HCT116 (cell line): ENCODE measurements around the gene OTOGL.

Source experiments
- CBX3 ChIP-seq: IDR thresholded peaks from 2 replicates; pipeline ENCODE4 v1.6.1; 2012; ENCODE audit warnings: low read depth
- CEBPB ChIP-seq: IDR thresholded peaks from 2 replicates; pipeline ENCODE4 v1.6.1; 2012; ENCODE audit warnings: low read depth
- CTCF ChIP-seq, 3 experiments: fragments of 200-600 bp in 1 of 3; sonication (generic) in 1 of 3; IDR thresholded peaks in 2 of 3; conservative IDR thresholded peaks in 1 of 3; 2 replicates each; pipeline ENCODE4 v1.5.1; 2012 to 2017; ENCODE audit warnings: low read depth in 2 of 3, low read length in 2 of 3, antibody characterized with exemption in 1 of 3, borderline replicate concordance in 1 of 3, control low read depth in 1 of 3, mild to moderate bottlenecking in 1 of 3, mixed read lengths in 1 of 3, mixed run types in 1 of 3, moderate library complexity in 1 of 3; ENCODE audit not compliant: insufficient read depth in 1 of 3
- EZH2 ChIP-seq: fragments of 200-600 bp; sonication (generic); IDR thresholded peaks from 2 replicates; pipeline ENCODE4 v1.6.1; 2017; ENCODE audit warnings: antibody characterized with exemption, mixed run types
- JUND ChIP-seq: IDR thresholded peaks from 2 replicates; pipeline ENCODE4 v1.6.1; 2012
- POLR2A ChIP-seq: IDR thresholded peaks from 2 replicates; pipeline ENCODE4 v1.7.0; 2011; ENCODE audit warnings: borderline replicate concordance; ENCODE audit not compliant: insufficient read depth, insufficient read length; ENCODE audit errors: extremely low read depth
- RAD21 ChIP-seq: IDR thresholded peaks from 2 replicates; pipeline ENCODE4 v1.6.1; 2012; ENCODE audit warnings: low read depth, mild to moderate bottlenecking
- REST ChIP-seq: IDR thresholded peaks from 2 replicates; pipeline ENCODE4 v1.6.1; 2012; ENCODE audit warnings: low read depth
- YY1 ChIP-seq: IDR thresholded peaks from 2 replicates; pipeline ENCODE4 v1.6.1; 2011; ENCODE audit warnings: low read length, low read depth, moderate library complexity, mild to moderate bottlenecking; ENCODE audit not compliant: insufficient replicate concordance; ENCODE audit errors: extremely low read depth
- ZBTB33 ChIP-seq: IDR thresholded peaks from 2 replicates; pipeline ENCODE4 v1.6.1; 2011; ENCODE audit warnings: mild to moderate bottlenecking, low read length, moderate library complexity; ENCODE audit not compliant: insufficient replicate concordance; ENCODE audit errors: extremely low read depth
- ZNF274 ChIP-seq: fragments of 200-500 bp; sonication (Bioruptor generic); IDR thresholded peaks from 2 replicates; pipeline ENCODE4 v1.6.1; 2014; ENCODE audit warnings: mild to moderate bottlenecking, low read depth, low read length, inconsistent platforms
- TF ChIP-seq, protein P1 (sequence below): IDR thresholded peaks from 2 replicates; pipeline ENCODE4 v1.6.1; 2012

DNA sequence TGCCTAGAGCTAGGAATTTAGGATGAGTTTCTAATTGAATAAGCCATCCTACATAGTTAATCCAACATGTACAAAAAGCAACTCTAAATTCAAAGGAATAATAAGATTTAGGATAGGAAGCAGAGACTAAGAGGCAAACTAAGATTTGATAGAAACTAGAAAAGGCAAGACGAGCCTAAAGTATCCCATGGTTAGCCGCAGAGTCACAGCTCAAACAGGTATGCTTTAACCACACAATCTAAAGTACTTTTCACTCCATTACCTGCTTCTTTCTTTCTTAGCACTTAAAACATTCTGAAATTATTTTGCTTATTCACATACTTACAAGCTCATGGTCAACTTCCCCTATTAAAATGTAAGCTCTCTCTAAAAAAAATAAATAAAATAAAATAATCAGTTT lies 51.8 kb downstream of the OTOGL start:
- no peak for TF ChIP-seq CTCF (IDR thresholded peaks at IDR 0.05 in 2 of 3, conservative IDR thresholded peaks at IDR 0.05 in 1 of 3; ENCODE audit: borderline replicate concordance in 1 of 3, insufficient read depth in 1 of 3, low read depth in 2 of 3, low read length in 2 of 3)
- TF ChIP-seq POLR2A: no peak
- no peak for TF ChIP-seq REST
- TF ChIP-seq CEBPB: no peak
- no peak for TF ChIP-seq ZBTB33
- no peak for TF ChIP-seq CBX3
- no peak for TF ChIP-seq ZNF274
- no peak for TF ChIP-seq EZH2
- TF ChIP-seq RAD21: no peak
- TF ChIP-seq, protein P1, sequence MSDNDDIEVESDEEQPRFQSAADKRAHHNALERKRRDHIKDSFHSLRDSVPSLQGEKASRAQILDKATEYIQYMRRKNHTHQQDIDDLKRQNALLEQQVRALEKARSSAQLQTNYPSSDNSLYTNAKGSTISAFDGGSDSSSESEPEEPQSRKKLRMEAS: no peak
- TF ChIP-seq YY1: no peak
- TF ChIP-seq JUND: no peak
